Esophagus (tissue), 2 donors: ENCODE results near the gene H2BK1. TPM values are rescaled to one million over a fixed set of nuclear protein-coding genes. Genes with fewer than 3 reads are reported as not detected.

ENCODE experiments used
- H3K27ac ChIP-seq, 2 donors: one replicate each; pipeline ENCODE4 v1.5.1; 2013; ENCODE audit warnings: low read depth in 2 of 2, mild to moderate bottlenecking in 2 of 2, inconsistent platforms in 1 of 2, low read length in 1 of 2, moderate library complexity in 1 of 2
- H3K27me3 ChIP-seq, 2 donors: one replicate each; pipeline ENCODE4 v1.6.1; 2013; ENCODE audit warnings: low read length in 2 of 2, control low read depth in 1 of 2, mild to moderate bottlenecking in 1 of 2; ENCODE audit not compliant: insufficient read depth in 2 of 2, control insufficient read depth in 1 of 2
- H3K36me3 ChIP-seq, 2 donors: one replicate each; pipeline ENCODE4 v1.6.1; 2013; ENCODE audit warnings: low read length in 1 of 2; ENCODE audit not compliant: control insufficient read depth in 2 of 2, insufficient read depth in 2 of 2
- H3K4me1 ChIP-seq, 2 donors: one replicate each; pipeline ENCODE4 v1.6.1; 2013; ENCODE audit warnings: low read length in 1 of 2; ENCODE audit not compliant: control insufficient read depth in 2 of 2, insufficient read depth in 2 of 2
- H3K4me3 ChIP-seq, 2 donors: one replicate each; pipeline ENCODE4 v1.5.1; 2013; ENCODE audit warnings: low read length in 2 of 2, mild to moderate bottlenecking in 2 of 2, low read depth in 1 of 2, moderate library complexity in 1 of 2
- H3K9me3 ChIP-seq, 2 donors: one replicate each; pipeline ENCODE4 v1.6.1; 2013; ENCODE audit warnings: mild to moderate bottlenecking in 2 of 2, low read depth in 1 of 2, low read length in 1 of 2, moderate library complexity in 1 of 2; ENCODE audit not compliant: control insufficient read depth in 2 of 2, insufficient read depth in 1 of 2
- WGBS, 2 donors: extraction: QIAGEN DNeasy Blood & Tissue Kit; methylation state at CpG; one replicate each; pipeline ENCODE4 v1.1.7; 2013; 5-methylcytosine and 5-hydroxymethylcytosine counted together
- polyA plus RNA-seq, 2 donors: library from polyadenylated mRNA; stranded (reverse); fragments of 200-250 nt; gene quantifications; one replicate each; pipeline ENCODE4 v1.2.3, GENCODE V29; 2013
- donor health status: healthy with polysubstance abuse.
- donor health status: Bipolar disorder and iron deficiency.

Gene H2BK1
- polyA plus RNA-seq, 2 donors: not detected

- WGBS, 2 donors: 77 to 79% methylated on average over 4 of the region's 4 CpGs
- H3K9me3 ChIP-seq: no peaks in the 10 kb centered on the region
- peaks cover 5 to 32% of the 10 kb centered on the region in 2 donors for H3K36me3 ChIP-seq
- peaks cover 4 to 6% of the 10 kb centered on the region in 2 donors for H3K4me1 ChIP-seq
- H3K4me3 ChIP-seq: no peak overlapping the region
- H3K27ac ChIP-seq: no peak overlapping the region
- H3K27me3 ChIP-seq: no peaks in the 10 kb centered on the region
These were observed 30.2 kb upstream of the H2BK1 start for GRCh38 chr7:151240536-151240935.

GRCh38 chr7:151239837-151240459 lies 29.7 kb upstream of the H2BK1 start:
- H3K9me3 ChIP-seq: no peaks in the 10 kb centered on the region
- no peak overlapping the region for H3K4me3 ChIP-seq
- no peak overlapping the region for H3K27ac ChIP-seq
- no peaks in the 10 kb centered on the region for H3K27me3 ChIP-seq
- WGBS, 2 donors: 59 to 61% methylated on average over 11 of the region's 11 CpGs
- H3K4me1 ChIP-seq: peaks cover 4 to 5% of the 10 kb centered on the region in 2 donors
- H3K36me3 ChIP-seq: peaks cover 5 to 38% of the 10 kb centered on the region in 2 donors

GRCh38 chr7:151238924-151239836 lies 28.9 kb upstream of the H2BK1 start:
- Histone ChIP-seq H3K4me1 (peaks cover 3% of the 10 kb centered on the region in 2 donors), H3K36me3 (peaks cover 5 to 39% of the 10 kb centered on the region in 2 donors), H3K4me3 (no peak overlapping the region), H3K9me3 (no peaks in the 10 kb centered on the region), H3K27ac (no peak overlapping the region), H3K27me3 (no peaks in the 10 kb centered on the region)
- 88% methylated on average over 25 of the region's 25 CpGs for whole genome bisulfite sequencing, 2 donors

- no peaks in the 10 kb centered on the region for H3K9me3 ChIP-seq
- WGBS, 2 donors: 73 to 78% methylated on average over 17 of the region's 17 CpGs
- no peak overlapping the region for H3K4me3 ChIP-seq
- peaks cover 2 to 5% of the 10 kb centered on the region in 2 donors for H3K4me1 ChIP-seq
- peaks cover 5 to 39% of the 10 kb centered on the region in 2 donors for H3K36me3 ChIP-seq
- H3K27ac ChIP-seq: no peak overlapping the region
- H3K27me3 ChIP-seq: no peaks in the 10 kb centered on the region
These were observed 28.0 kb upstream of the H2BK1 start for GRCh38 chr7:151238190-151238810.

GRCh38 chr7:151237244-151238189 lies 27.2 kb upstream of the H2BK1 start:
- Histone ChIP-seq H3K4me3 (no peak overlapping the region), H3K4me1 (peaks cover 3 to 6% of the 10 kb centered on the region in 2 donors), H3K27me3 (no peaks in the 10 kb centered on the region), H3K9me3 (no peaks in the 10 kb centered on the region), H3K36me3 (peaks cover 5 to 39% of the 10 kb centered on the region in 2 donors), H3K27ac (no peak overlapping the region)
- WGBS, 2 donors: 87 to 89% methylated on average over 44 of the region's 44 CpGs

- Histone ChIP-seq H3K36me3 (peaks cover 5 to 39% of the 10 kb centered on the region in 2 donors), H3K27me3 (no peaks in the 10 kb centered on the region), H3K27ac (no peak overlapping the region), H3K4me1 (peaks cover 3 to 10% of the 10 kb centered on the region in 2 donors), H3K4me3 (no peak overlapping the region), H3K9me3 (no peaks in the 10 kb centered on the region)
- 90 to 91% methylated on average over 13 of the region's 13 CpGs for WGBS, 2 donors
These were observed 26.1 kb upstream of the H2BK1 start for GRCh38 chr7:151236406-151236805.

GRCh38 chr7:151235091-151235787 lies 25.0 kb upstream of the H2BK1 start:
- Histone ChIP-seq H3K4me1 (peaks cover 3 to 10% of the 10 kb centered on the region in 2 donors), H3K27me3 (no peaks in the 10 kb centered on the region), H3K9me3 (no peaks in the 10 kb centered on the region), H3K27ac (no peak overlapping the region), H3K4me3 (no peak overlapping the region), H3K36me3 (peaks cover 5 to 36% of the 10 kb centered on the region in 2 donors)
- WGBS, 2 donors: 88 to 89% methylated on average over 28 of the region's 28 CpGs

GRCh38 chr7:151233804-151234203 lies 23.5 kb upstream of the H2BK1 start:
- Histone ChIP-seq H3K4me3 (peak overlapping the region in 1 of 2 donors; percentile 72), H3K27ac (no peak overlapping the region), H3K27me3 (no peaks in the 10 kb centered on the region), H3K9me3 (no peaks in the 10 kb centered on the region), H3K4me1 (peaks cover 3 to 10% of the 10 kb centered on the region in 2 donors), H3K36me3 (peaks cover 5 to 29% of the 10 kb centered on the region in 2 donors)
- WGBS, 2 donors: 70 to 74% methylated on average over 9 of the region's 9 CpGs
